Mucosa of rectum (tissue), 2 donors: ENCODE data around the gene PPP1R1B.
"Not testable (repeated sequence)": the region's sequence is repeated elsewhere in the genome, so short reads cannot be mapped to it uniquely, and the experiment has no call there.

Experiments used
- H3K27ac ChIP-seq, 2 donors: one replicate each; pipeline ENCODE4 v1.7.0; 2013; ENCODE audit warnings: inconsistent platforms in 2 of 2, low read depth in 2 of 2, low read length in 2 of 2
- H3K27me3 ChIP-seq, 2 donors: one replicate each; pipeline ENCODE4 v1.7.0; 2013; ENCODE audit warnings: low read length in 2 of 2; ENCODE audit not compliant: control insufficient read depth in 2 of 2, insufficient read depth in 2 of 2
- H3K36me3 ChIP-seq, 2 donors: one replicate each; pipeline ENCODE4 v1.7.0; 2013; ENCODE audit warnings: low read length in 2 of 2; ENCODE audit not compliant: control insufficient read depth in 2 of 2, insufficient read depth in 2 of 2
- H3K4me1 ChIP-seq, 2 donors: one replicate each; pipeline ENCODE4 v1.7.0; 2013; ENCODE audit warnings: low read length in 2 of 2, mild to moderate bottlenecking in 1 of 2; ENCODE audit not compliant: control insufficient read depth in 2 of 2, insufficient read depth in 2 of 2
- H3K4me3 ChIP-seq, 2 donors: one replicate each; pipeline ENCODE4 v1.7.0; 2013; ENCODE audit warnings: low read length in 2 of 2
- H3K9ac ChIP-seq, 2 donors: one replicate each; pipeline ENCODE4 v1.7.0; 2013; ENCODE audit warnings: low read length in 2 of 2, low read depth in 1 of 2, mild to moderate bottlenecking in 1 of 2
- H3K9me3 ChIP-seq, 2 donors: one replicate each; pipeline ENCODE4 v1.7.0; 2013; ENCODE audit warnings: low read length in 2 of 2; ENCODE audit not compliant: control insufficient read depth in 2 of 2
- donor health status: healthy.
- donor health status: Normal muscosa, but diverticular disease.

Gene PPP1R1B

GRCh38 chr17:39626171-39627046 is at the start of gene PPP1R1B:
TSS of gene PPP1R1B (plus strand) at chr17:39626952. CDS start at chr17:39627393, 441 bp downstream.
- H3K4me1 ChIP-seq, result peaks cover 43 to 60% of the 10 kb centered on the region in 2 donors
- H3K27me3 ChIP-seq, result peaks cover 0 to 10% of the 10 kb centered on the region in 2 donors
- peak within 1 kb of the TSS; percentile 76 to 81 for H3K4me3 ChIP-seq
- H3K9me3 ChIP-seq, result no peaks in the 10 kb centered on the region
- peak within 1 kb of the TSS; percentile 92 to 99 for H3K9ac ChIP-seq
- H3K27ac ChIP-seq, result peak within 1 kb of the TSS; percentile 98 to 99
- H3K36me3 ChIP-seq, result peaks cover 0 to 3% of the 10 kb centered on the region in 2 donors

- H3K4me3 ChIP-seq, result no peak overlapping the region
- peaks cover under 1 to 3% of the 10 kb centered on the region in 2 donors for H3K4me1 ChIP-seq
- no peak overlapping the region for H3K27ac ChIP-seq
- H3K27me3 ChIP-seq, result no peaks in the 10 kb centered on the region
- no peaks in the 10 kb centered on the region for H3K36me3 ChIP-seq
- no peak overlapping the region for H3K9ac ChIP-seq
- H3K9me3 ChIP-seq, result no peaks in the 10 kb centered on the region
Measured at GRCh38 chr17:39578272-39578671, 48.5 kb upstream of the PPP1R1B start.

GRCh38 chr17:39579318-39580081 is 47.3 kb upstream of the PPP1R1B start:
- no peak overlapping the region for H3K27ac ChIP-seq
- H3K9me3 ChIP-seq, result no peaks in the 10 kb centered on the region

GRCh38 chr17:39580082-39580468 is 46.7 kb upstream of the PPP1R1B start:
- H3K4me3 ChIP-seq, result no peak overlapping the region
- no peaks in the 10 kb centered on the region for H3K27me3 ChIP-seq
- no peak overlapping the region for H3K9ac ChIP-seq
- no peak overlapping the region for H3K27ac ChIP-seq
- no peaks in the 10 kb centered on the region for H3K36me3 ChIP-seq
- H3K4me1 ChIP-seq, result no peaks in the 10 kb centered on the region
- no peaks in the 10 kb centered on the region for H3K9me3 ChIP-seq

More at GRCh38 chr17:39579318-39580081, 47.3 kb upstream of the PPP1R1B start:
- Histone ChIP-seq H3K4me3 (no peak overlapping the region), H3K9ac (no peak overlapping the region), H3K4me1 (no peaks in the 10 kb centered on the region), H3K27me3 (no peaks in the 10 kb centered on the region), H3K36me3 (no peaks in the 10 kb centered on the region)

- H3K4me3 ChIP-seq, result no peak overlapping the region
- H3K9ac ChIP-seq, result no peak overlapping the region
- no peaks in the 10 kb centered on the region for H3K36me3 ChIP-seq
- H3K4me1 ChIP-seq, result no peaks in the 10 kb centered on the region
- H3K27ac ChIP-seq, result no peak overlapping the region
- no peaks in the 10 kb centered on the region for H3K27me3 ChIP-seq
- H3K9me3 ChIP-seq, result no peaks in the 10 kb centered on the region
Measured at GRCh38 chr17:39581071-39581758, 45.5 kb upstream of the PPP1R1B start.

- H3K27me3 ChIP-seq, result no peaks in the 10 kb centered on the region
- H3K9ac ChIP-seq, result no peak overlapping the region
- no peaks in the 10 kb centered on the region for H3K4me1 ChIP-seq
- no peaks in the 10 kb centered on the region for H3K36me3 ChIP-seq
- no peaks in the 10 kb centered on the region for H3K9me3 ChIP-seq
- no peak overlapping the region for H3K27ac ChIP-seq
- no peak overlapping the region for H3K4me3 ChIP-seq
Measured at GRCh38 chr17:39581759-39582085, 45.0 kb upstream of the PPP1R1B start.

- Histone ChIP-seq H3K4me3 (no peak overlapping the region), H3K27ac (no peak overlapping the region), H3K9ac (no peak overlapping the region), H3K4me1 (no peaks in the 10 kb centered on the region), H3K9me3 (no peaks in the 10 kb centered on the region), H3K27me3 (no peaks in the 10 kb centered on the region), H3K36me3 (no peaks in the 10 kb centered on the region)
Measured at GRCh38 chr17:39582658-39583057, 44.1 kb upstream of the PPP1R1B start.

- H3K4me3 ChIP-seq, H3K36me3 ChIP-seq, H3K9ac ChIP-seq, H3K27ac ChIP-seq, H3K9me3 ChIP-seq, H3K4me1 ChIP-seq: not testable (repeated sequence)
- peaks cover 13 to 14% of the 10 kb centered on the region in 2 donors for H3K27me3 ChIP-seq
Measured at GRCh38 chr17:39590180-39590579, 36.6 kb upstream of the PPP1R1B start.

GRCh38 chr17:39591958-39592954 is 34.5 kb upstream of the PPP1R1B start:
- H3K9me3 ChIP-seq, result no peaks in the 10 kb centered on the region
- H3K4me3 ChIP-seq, result no peak overlapping the region
- no peak overlapping the region for H3K27ac ChIP-seq
- H3K27me3 ChIP-seq, result peaks cover 28 to 33% of the 10 kb centered on the region in 2 donors
- no peaks in the 10 kb centered on the region for H3K4me1 ChIP-seq
- H3K36me3 ChIP-seq, result no peaks in the 10 kb centered on the region
- H3K9ac ChIP-seq, result no peak overlapping the region
